ENCODE results near the gene CAMP.

Gene CAMP

DNA sequence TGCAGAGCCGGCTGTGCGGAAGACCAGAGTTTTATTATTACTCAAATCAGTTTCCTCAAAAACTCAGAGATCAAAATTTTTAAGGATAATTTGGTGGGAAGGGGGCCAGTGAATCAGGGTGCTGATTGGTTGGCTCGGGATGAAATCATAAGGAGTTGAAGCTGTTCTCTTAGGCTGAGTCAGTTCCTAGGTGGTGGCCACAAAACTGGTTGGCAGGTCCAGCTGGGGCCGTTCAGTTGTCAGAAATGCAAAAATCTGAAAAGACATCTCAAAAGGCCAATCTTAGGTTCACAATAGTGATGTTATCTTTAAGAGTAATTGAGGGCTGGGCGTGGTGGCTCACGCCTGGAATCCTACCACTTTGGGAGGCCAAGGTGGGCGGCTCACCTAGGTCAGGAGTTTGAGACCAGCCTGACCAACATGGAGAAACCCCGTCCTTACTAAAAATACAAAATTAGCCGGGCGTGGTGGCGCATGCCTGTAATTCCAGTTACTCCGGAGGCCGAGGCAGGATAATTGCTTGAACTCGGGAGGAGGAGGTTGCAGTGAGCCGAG, 15.3 kb downstream of the CAMP start:
- no peaks in the 10 kb centered on the region for H3K9me3 ChIP-seq (ENCODE audit: insufficient read depth, low read length)
- H3K36me3 ChIP-seq (ENCODE audit: insufficient read depth, insufficient read length, low read length) = peaks cover 2% of the 10 kb centered on the region
- H3K4me3 ChIP-seq (ENCODE audit: insufficient read length, low read depth) = no peak overlapping the region
- TF ChIP-seq SUZ12 (IDR thresholded peaks at IDR 0.05; ENCODE audit: extremely low read depth, insufficient read depth, insufficient read length) (no peak), YY1 (IDR thresholded peaks at IDR 0.05; ENCODE audit: insufficient read depth, insufficient read length) (no peak), ZNF274 (IDR thresholded peaks at IDR 0.05; ENCODE audit: low read depth, low read length) (no peak)
- H3K4me1 ChIP-seq (ENCODE audit: insufficient read depth, insufficient read length) = no peaks in the 10 kb centered on the region
- H3K27me3 ChIP-seq (ENCODE audit: insufficient read depth, insufficient read length) = no peaks in the 10 kb centered on the region
- H3K9ac ChIP-seq (ENCODE audit: insufficient read length, low read depth) = no peak overlapping the region
- no peak for DNase-seq (ENCODE audit: low read depth, low spot score)

DNA sequence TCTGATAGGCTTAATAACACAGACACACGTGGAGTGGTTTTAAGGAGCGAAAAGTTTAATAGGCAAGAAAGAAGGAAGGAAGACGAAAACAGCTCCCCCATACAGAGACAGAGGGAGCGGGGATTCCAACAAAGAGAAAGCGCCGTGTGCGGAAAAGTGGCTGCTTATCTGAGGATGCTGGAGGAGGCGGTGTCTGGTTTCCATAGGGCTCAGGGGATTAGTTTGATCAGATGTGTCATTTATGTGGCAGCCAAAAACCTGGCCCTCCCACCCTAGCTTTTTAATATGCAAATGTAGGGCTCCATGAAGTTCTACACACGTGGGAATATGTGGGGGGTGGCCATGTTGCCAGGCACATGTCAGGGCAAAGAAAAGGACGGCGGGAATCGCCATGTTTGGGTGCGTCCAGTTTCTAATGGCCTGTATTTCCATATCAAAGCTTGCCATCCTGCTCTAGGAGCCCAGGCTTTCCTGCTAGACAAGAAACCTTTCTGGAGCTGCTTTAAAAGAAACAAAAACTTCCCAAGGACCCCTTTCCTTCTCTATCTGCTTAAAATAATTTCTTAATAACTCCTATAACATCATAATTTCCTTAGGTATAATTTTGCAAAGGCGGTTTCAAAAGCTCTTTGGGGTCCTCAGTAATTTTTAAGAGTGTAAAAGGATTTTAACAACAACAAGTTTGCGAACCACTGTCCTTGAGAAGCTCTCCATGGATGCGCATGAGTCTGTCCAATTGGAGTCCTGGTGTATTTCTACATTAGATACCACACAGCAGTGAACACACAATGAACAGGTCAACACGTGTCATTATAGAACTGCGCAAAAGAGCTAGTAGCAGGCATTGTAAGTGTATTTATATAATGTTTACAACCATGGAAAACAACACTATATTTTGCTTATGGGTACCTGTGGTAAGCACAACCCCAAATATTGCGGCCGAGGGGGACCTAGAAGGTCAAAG, 17.0 kb downstream of the CAMP start:
- no peak for TF ChIP-seq SUZ12 (IDR thresholded peaks at IDR 0.05; ENCODE audit: extremely low read depth, insufficient read depth, insufficient read length)
- TF ChIP-seq ZNF274 (IDR thresholded peaks at IDR 0.05; ENCODE audit: low read depth, low read length) = no peak
- TF ChIP-seq YY1 (IDR thresholded peaks at IDR 0.05; ENCODE audit: insufficient read depth, insufficient read length) = peak; percentile 87
- no peaks in the 10 kb centered on the region for H3K27me3 ChIP-seq (ENCODE audit: insufficient read depth, insufficient read length)
- DNase-seq (ENCODE audit: low read depth, low spot score) = peak; percentile 82
- no peaks in the 10 kb centered on the region for H3K4me1 ChIP-seq (ENCODE audit: insufficient read depth, insufficient read length)
- H3K4me3 ChIP-seq (ENCODE audit: insufficient read length, low read depth) = peak overlapping the region; percentile 99
- H3K9ac ChIP-seq (ENCODE audit: insufficient read length, low read depth) = peak overlapping the region; percentile 62
- no peaks in the 10 kb centered on the region for H3K9me3 ChIP-seq (ENCODE audit: insufficient read depth, low read length)
- H3K36me3 ChIP-seq (ENCODE audit: insufficient read depth, insufficient read length, low read length) = peaks cover 14% of the 10 kb centered on the region

DNA sequence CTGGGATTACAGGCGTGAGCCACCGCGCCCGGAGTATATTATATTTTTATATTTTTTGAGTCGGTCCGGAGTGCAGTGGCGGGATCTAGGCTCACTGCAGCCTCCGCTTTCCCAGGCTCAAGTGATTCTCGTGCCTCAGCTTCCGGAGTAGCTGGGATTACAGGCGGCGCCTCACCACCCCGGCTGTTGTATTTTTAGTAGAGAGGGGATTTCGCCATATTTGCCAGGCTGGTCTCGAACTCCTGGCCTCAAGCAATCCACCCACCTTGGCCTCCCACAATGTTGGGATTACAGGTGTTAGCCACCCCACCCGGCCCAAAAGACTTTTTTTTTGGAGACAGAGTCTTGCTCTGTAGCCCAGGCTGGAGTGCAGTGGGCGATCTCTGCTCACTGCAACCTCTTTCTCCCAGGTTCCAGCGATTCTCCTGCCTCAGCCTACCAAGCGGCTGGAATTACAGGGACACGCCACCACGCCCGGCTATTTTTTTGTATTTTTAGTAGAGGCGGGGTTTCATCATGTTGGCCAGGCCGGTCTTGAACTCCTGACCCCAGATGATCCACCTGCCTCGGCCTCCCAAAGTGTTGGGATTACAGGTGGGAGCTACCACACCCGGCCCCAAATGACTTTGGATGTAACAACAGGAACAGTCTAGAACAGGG, 18.6 kb downstream of the CAMP start:
- Histone ChIP-seq H3K9me3 (ENCODE audit: insufficient read depth, low read length) (no peaks in the 10 kb centered on the region), H3K36me3 (ENCODE audit: insufficient read depth, insufficient read length, low read length) (peaks cover 22% of the 10 kb centered on the region), H3K4me3 (ENCODE audit: insufficient read length, low read depth) (peak overlapping the region; percentile 99), H3K9ac (ENCODE audit: insufficient read length, low read depth) (peak overlapping the region; percentile 98), H3K27me3 (ENCODE audit: insufficient read depth, insufficient read length) (no peaks in the 10 kb centered on the region), H3K4me1 (ENCODE audit: insufficient read depth, insufficient read length) (no peaks in the 10 kb centered on the region)
- no peak for TF ChIP-seq YY1 (IDR thresholded peaks at IDR 0.05; ENCODE audit: insufficient read depth, insufficient read length)
- no peak for TF ChIP-seq ZNF274 (IDR thresholded peaks at IDR 0.05; ENCODE audit: low read depth, low read length)
- no peak for TF ChIP-seq SUZ12 (IDR thresholded peaks at IDR 0.05; ENCODE audit: extremely low read depth, insufficient read depth, insufficient read length)
- DNase-seq (ENCODE audit: low read depth, low spot score) = no peak

DNA sequence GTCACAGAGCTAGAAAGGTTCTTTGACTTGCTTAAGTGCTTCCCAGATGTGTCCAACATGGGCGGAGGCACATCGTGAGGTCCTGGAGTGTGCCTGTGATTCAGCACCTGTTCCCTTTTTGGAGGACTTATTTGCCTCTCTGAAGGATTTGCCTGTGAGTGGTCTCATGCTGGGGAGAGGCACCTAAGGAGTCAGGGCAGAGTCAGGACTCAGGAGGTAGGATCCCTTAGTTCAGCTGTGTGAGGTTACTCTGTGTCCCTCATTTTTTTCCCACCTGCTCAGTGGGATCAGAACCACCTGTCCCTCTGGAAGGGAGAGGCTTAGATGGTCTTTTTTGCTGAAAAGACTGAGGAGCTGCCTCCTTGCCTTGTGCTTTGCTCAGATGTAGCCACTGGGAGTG, 20.6 kb downstream of the CAMP start:
- TF ChIP-seq ZNF274 (IDR thresholded peaks at IDR 0.05; ENCODE audit: low read depth, low read length) (no peak), SUZ12 (IDR thresholded peaks at IDR 0.05; ENCODE audit: extremely low read depth, insufficient read depth, insufficient read length) (no peak), YY1 (IDR thresholded peaks at IDR 0.05; ENCODE audit: insufficient read depth, insufficient read length) (no peak)
- no peaks in the 10 kb centered on the region for H3K4me1 ChIP-seq (ENCODE audit: insufficient read depth, insufficient read length)
- H3K9me3 ChIP-seq (ENCODE audit: insufficient read depth, low read length) = no peaks in the 10 kb centered on the region
- no peaks in the 10 kb centered on the region for H3K27me3 ChIP-seq (ENCODE audit: insufficient read depth, insufficient read length)
- peak overlapping the region; percentile 5 for H3K9ac ChIP-seq (ENCODE audit: insufficient read length, low read depth)
- DNase-seq (ENCODE audit: low read depth, low spot score) = no peak
- H3K4me3 ChIP-seq (ENCODE audit: insufficient read length, low read depth) = peak overlapping the region; percentile 3
- H3K36me3 ChIP-seq (ENCODE audit: insufficient read depth, insufficient read length, low read length) = peaks cover 40% of the 10 kb centered on the region

DNA sequence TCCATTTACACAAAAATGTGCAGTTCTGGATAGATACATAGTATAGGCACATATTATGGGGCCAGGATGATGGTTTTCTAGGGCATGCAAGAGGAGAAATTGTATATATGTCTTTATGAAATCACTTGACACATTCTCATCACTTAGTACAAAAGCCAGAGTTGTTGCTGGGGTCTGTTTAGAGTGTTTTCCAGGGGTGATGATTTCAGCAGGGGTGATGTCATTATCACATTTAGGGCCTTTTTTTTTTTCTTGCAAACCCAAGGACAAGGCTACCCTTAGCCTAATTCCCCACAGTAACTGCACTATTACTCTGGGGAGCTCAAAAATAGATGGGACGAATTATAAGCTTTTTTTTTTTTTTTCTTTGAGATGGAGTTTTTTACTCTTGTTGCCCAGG, 21.2 kb downstream of the CAMP start:
- no peaks in the 10 kb centered on the region for H3K27me3 ChIP-seq (ENCODE audit: insufficient read depth, insufficient read length)
- no peak for TF ChIP-seq SUZ12 (IDR thresholded peaks at IDR 0.05; ENCODE audit: extremely low read depth, insufficient read depth, insufficient read length)
- peaks cover 45% of the 10 kb centered on the region for H3K36me3 ChIP-seq (ENCODE audit: insufficient read depth, insufficient read length, low read length)

DNA sequence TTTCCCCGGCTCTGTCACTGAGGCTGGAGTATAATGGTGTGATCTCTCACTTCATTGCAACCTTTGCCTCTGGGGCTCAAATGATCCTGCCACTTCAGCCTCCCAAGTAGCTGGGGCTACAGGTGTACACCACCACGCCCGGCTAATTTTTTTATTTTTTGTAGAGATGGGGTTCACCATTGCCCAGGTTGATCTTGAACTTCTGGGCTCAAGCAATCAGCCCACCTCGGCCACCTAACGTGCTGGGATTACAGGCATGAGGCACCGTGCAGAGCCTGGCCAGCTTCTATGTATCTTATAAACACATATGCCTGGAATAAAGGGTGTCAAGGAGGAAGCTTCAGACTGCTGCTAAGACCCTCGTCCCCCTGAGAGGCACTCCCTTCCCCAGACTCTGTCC, 21.8 kb downstream of the CAMP start:
- DNase-seq (ENCODE audit: low read depth, low spot score) = no peak
- Histone ChIP-seq H3K4me1 (ENCODE audit: insufficient read depth, insufficient read length) (no peaks in the 10 kb centered on the region), H3K9ac (ENCODE audit: insufficient read length, low read depth) (no peak overlapping the region), H3K27me3 (ENCODE audit: insufficient read depth, insufficient read length) (no peaks in the 10 kb centered on the region), H3K4me3 (ENCODE audit: insufficient read length, low read depth) (no peak overlapping the region), H3K9me3 (ENCODE audit: insufficient read depth, low read length) (no peaks in the 10 kb centered on the region), H3K36me3 (ENCODE audit: insufficient read depth, insufficient read length, low read length) (peaks cover 51% of the 10 kb centered on the region)
- TF ChIP-seq SUZ12 (IDR thresholded peaks at IDR 0.05; ENCODE audit: extremely low read depth, insufficient read depth, insufficient read length) = no peak
- no peak for TF ChIP-seq YY1 (IDR thresholded peaks at IDR 0.05; ENCODE audit: insufficient read depth, insufficient read length)
- TF ChIP-seq ZNF274 (IDR thresholded peaks at IDR 0.05; ENCODE audit: low read depth, low read length) = no peak

More for the DNA sequence above, 21.2 kb downstream of the CAMP start:
- no peak overlapping the region for H3K9ac ChIP-seq (ENCODE audit: insufficient read length, low read depth)
- H3K4me1 ChIP-seq (ENCODE audit: insufficient read depth, insufficient read length) = no peaks in the 10 kb centered on the region
- no peak overlapping the region for H3K4me3 ChIP-seq (ENCODE audit: insufficient read length, low read depth)
- H3K9me3 ChIP-seq (ENCODE audit: insufficient read depth, low read length) = no peaks in the 10 kb centered on the region
- DNase-seq (ENCODE audit: low read depth, low spot score) = no peak

DNA sequence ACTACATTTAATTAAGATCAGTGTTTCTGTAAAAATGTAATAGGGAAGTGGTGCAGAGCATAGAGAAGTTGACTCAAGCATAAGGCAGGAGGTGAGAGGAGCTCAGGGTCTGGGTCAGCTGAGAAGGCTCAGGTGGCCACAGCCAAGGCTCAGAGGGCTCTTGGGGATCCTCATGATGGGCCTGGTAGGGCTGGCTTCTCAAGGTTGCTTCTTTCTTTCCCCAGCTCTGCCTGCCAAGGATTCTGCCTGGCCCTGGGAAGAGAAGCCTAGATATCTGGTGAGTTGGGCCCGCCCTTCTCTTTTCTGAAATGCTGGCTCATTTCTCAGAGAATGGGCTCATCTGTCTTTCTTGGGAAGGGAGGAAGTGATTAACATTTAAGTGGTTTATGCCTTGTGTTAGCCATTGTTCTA, 24.1 kb downstream of the CAMP start:
- TF ChIP-seq ZNF274 (IDR thresholded peaks at IDR 0.05; ENCODE audit: low read depth, low read length) = no peak
- no peak for TF ChIP-seq YY1 (IDR thresholded peaks at IDR 0.05; ENCODE audit: insufficient read depth, insufficient read length)
- no peak for TF ChIP-seq SUZ12 (IDR thresholded peaks at IDR 0.05; ENCODE audit: extremely low read depth, insufficient read depth, insufficient read length)
- Histone ChIP-seq H3K4me3 (ENCODE audit: insufficient read length, low read depth) (no peak overlapping the region), H3K27me3 (ENCODE audit: insufficient read depth, insufficient read length) (no peaks in the 10 kb centered on the region), H3K4me1 (ENCODE audit: insufficient read depth, insufficient read length) (no peaks in the 10 kb centered on the region), H3K36me3 (ENCODE audit: insufficient read depth, insufficient read length, low read length) (peaks cover 68% of the 10 kb centered on the region), H3K9me3 (ENCODE audit: insufficient read depth, low read length) (no peaks in the 10 kb centered on the region), H3K9ac (ENCODE audit: insufficient read length, low read depth) (no peak overlapping the region)
- DNase-seq (ENCODE audit: low read depth, low spot score) = no peak

Data from NT2/D1 (cell line).